DMS114 treated with DMSO at 0.1 percent for 48 hours (cell line): ENCODE data around the gene WWOX.
"Not testable (repeated sequence)": the region's sequence is repeated elsewhere in the genome, so short reads cannot be mapped to it uniquely, and the experiment has no call there.

Source experiments
- DNase-seq: peaks from one replicate; lab custom pipeline; 2025; ENCODE audit not compliant: unreplicated experiment; lab: John Stamatoyannopoulos, UW

Gene WWOX

GRCh38 chr16:79209308-79209707 is 1109.9 kb downstream of the WWOX start:
- no peak for DNase-seq

- no peak for DNase-seq
Measured at GRCh38 chr16:79210607-79211006, 1111.2 kb downstream of the WWOX start.

DNA sequence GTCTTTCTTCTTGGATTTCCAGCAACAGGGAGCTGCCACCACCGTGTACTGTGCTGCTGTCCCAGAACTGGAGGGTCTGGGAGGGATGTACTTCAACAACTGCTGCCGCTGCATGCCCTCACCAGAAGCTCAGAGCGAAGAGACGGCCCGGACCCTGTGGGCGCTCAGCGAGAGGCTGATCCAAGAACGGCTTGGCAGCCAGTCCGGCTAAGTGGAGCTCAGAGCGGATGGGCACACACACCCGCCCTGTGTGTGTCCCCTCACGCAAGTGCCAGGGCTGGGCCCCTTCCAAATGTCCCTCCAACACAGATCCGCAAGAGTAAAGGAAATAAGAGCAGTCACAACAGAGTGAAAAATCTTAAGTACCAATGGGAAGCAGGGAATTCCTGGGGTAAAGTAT is 1112.1 kb downstream of the WWOX start:
- no peak for DNase-seq

DNA sequence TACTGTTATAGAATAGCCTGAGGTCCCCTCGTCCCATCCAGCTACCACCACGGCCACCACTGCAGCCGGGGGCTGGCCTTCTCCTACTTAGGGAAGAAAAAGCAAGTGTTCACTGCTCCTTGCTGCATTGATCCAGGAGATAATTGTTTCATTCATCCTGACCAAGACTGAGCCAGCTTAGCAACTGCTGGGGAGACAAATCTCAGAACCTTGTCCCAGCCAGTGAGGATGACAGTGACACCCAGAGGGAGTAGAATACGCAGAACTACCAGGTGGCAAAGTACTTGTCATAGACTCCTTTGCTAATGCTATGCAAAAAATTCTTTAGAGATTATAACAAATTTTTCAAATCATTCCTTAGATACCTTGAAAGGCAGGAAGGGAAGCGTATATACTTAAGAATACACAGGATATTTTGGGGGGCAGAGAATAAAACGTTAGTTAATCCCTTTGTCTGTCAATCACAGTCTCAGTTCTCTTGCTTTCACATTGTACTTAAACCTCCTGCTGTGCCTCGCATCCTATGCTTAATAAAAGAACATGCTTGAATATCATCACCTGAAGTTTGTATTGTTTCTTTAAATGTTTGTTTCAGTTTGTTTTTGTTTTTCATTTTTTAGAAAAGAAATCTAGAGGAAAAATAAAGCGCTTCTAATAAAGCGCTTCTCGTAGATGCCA is 1112.8 kb downstream of the WWOX start:
- no peak for DNase-seq

DNA sequence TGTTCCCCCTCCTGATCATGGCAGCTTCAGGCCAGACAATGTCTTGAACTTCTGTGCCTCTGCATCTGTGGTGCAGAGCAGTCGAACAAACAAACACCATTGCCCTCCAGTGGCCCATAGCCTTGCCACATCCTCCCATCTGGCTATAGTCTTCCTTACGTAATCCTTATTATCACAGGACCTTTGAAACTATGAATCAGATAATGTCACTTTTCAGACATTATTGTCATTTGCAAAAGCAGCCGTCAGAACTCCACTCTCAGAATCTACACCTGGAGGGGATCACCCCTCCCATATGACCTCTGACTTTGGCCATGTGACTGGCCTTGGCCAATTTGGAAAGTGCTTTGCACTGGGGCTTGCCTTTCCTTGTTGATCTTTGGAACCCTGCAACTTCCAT is 1113.8 kb downstream of the WWOX start:
- no peak for DNase-seq

GRCh38 chr16:79215289-79215688 is 1115.8 kb downstream of the WWOX start:
- no peak for DNase-seq

DNA sequence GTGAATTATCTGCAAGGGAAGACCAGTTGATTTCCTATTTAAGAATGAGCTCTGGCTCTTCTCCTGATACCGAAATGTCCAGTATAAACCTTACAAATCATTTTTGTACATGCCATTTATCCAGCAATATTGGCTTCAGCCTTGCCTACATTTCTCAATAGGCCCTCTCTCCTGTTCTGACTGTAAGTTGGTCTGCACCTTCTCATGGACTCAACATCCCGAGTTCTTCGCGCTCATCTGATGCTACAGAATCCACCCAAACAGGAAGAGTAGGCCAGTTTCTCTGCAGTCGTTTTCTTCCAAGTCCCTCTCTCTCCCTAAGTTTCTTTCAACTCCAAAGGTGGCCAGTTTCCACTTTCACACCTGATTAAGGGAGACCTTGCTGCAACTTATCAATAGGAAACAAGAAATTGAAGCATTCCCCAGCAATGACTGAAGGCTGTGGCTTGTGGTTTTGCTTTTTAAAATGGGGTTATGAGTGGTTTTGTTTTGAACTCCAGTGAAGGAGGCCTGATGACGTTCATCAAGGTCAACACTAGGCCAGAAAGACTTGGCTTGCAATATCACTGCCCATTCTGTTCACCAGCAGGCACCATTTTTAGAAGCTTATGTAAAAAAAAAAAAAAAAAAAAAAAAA is 1118.0 kb downstream of the WWOX start:
- no peak for DNase-seq

DNA sequence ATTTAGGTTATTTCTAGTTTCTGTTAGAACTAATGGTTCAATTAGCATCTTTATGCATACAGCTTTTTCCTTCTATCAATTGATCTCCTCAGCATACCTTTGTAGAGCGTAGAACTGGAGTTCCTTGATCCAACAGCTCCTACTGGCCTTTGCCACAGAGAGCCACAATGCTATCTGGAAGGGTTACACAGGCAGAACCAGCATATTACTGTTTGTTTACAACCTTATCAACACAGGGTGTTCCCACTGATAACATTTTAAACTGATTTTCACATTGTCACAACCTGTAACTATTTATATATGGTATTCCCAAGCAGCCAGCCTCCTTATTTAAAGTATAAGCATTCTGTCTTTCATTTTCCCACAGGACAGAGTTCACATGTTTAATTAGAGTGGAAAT is 1118.9 kb downstream of the WWOX start:
- DNase-seq, result no peak

- not testable (repeated sequence) for DNase-seq
Measured at GRCh38 chr16:79225994-79226393, 1126.5 kb downstream of the WWOX start.

GRCh38 chr16:79229361-79229760 is 1129.9 kb downstream of the WWOX start:
- no peak for DNase-seq

DNA sequence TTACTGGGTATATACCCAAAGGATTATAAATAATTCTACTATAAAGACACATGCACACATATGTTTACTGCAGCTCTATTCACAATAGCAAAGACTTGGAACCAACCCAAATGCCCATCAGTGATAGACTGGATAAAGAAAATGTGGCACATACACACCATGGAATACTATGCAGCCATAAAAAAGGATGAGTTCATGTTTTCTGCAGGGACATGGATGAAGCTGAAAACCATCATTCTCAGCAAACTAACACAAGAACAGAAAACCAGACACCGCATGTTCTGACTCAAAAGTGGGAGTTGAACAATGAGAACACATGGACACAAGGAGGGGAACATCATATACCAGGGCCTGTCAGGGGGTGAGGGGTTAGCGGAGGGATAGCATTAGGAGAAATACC is 1146.2 kb downstream of the WWOX start:
- not testable (repeated sequence) for DNase-seq

DNA sequence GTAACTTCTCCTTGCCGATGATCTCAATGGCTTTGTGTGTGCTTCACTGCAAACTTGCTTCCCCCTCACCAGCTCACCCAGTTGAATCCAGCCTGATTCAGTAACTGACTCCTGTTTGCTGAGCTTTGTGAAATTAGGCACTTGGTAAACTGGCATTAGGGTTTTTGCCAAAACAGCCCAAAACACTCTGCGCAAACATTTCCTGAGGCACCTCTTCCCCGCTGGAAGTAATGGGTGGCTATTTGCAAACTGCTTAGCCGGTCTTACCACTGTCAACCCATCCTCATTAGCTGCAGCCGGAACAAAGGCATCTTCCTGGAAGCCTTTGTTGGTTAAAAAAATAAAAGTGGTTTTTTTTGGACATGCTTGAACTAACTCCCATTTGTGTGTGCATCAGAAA is 1147.9 kb downstream of the WWOX start:
- DNase-seq, result no peak

DNA sequence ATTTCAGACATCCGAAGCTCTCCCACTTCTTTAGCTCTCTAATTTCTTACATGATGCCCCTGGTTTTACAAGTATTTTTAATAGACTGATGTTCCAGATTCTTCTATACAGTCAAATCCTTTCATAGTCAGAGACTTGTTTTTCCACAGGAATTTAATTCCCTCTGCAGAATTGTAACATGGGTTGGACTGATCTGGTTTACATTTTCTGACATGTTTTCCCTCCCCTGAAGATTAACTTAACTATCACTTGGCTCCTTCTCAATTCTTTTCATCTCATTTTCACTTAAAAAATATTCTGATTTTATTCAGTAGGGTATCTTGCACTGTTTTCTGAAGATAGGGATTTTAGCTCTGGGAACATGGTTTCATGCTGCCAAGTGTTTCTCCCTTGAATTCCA is 1148.9 kb downstream of the WWOX start:
- DNase-seq, result no peak

DNA sequence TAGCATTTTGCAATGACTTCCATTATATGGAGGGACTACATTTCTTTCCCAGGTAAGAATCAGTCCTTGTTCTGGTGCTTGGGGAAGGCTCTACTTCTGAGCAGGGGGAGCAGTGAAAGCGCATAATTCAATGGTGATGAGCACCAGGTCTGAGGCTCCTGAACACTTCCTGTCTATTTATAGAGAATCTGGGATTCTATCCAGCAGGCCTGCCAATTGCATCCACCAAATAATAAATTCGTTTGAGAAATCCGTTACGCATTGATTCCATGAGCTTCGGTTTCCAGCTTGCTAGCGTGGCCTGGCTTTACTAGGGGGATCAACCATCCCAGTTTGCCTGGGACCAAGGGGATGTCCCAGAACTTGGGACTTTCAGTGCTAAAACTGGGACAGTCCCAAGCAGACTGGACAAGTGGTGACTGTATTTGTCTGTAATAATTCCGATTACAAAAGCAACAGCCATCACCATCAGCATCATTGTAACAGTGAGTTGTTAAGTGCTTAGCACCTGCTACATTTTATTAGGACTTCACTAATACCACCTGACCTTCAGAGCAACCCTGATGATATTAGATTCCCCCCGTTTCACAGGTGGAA is 1151.1 kb downstream of the WWOX start:
- DNase-seq, result no peak

GRCh38 chr16:79253100-79253631 is 1153.7 kb downstream of the WWOX start:
- DNase-seq, result no peak

GRCh38 chr16:79257953-79258490 is 1158.6 kb downstream of the WWOX start:
- DNase-seq, result no peak

DNA sequence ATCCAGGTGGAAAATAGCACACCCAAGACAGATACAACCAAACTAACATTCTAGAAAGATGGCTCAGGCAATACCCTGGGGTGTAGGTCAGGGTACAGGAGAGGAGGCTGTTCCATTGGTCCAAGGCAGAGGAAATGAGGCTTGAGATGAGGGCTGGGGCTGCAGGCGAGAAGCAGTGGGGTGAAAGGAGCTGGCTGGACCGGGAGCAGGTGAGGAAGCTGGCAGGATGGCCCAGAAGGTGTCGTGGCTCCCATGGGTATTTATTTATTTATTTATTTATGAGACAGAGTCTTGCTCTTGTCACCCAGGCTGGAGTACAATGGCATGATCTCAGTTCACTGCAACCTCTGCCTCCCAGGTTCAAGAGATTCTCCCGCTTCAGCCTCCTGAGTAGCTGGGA is 1161.4 kb downstream of the WWOX start:
- not testable (repeated sequence) for DNase-seq

GRCh38 chr16:79261481-79261940 is 1162.1 kb downstream of the WWOX start:
- DNase-seq, result no peak

DNA sequence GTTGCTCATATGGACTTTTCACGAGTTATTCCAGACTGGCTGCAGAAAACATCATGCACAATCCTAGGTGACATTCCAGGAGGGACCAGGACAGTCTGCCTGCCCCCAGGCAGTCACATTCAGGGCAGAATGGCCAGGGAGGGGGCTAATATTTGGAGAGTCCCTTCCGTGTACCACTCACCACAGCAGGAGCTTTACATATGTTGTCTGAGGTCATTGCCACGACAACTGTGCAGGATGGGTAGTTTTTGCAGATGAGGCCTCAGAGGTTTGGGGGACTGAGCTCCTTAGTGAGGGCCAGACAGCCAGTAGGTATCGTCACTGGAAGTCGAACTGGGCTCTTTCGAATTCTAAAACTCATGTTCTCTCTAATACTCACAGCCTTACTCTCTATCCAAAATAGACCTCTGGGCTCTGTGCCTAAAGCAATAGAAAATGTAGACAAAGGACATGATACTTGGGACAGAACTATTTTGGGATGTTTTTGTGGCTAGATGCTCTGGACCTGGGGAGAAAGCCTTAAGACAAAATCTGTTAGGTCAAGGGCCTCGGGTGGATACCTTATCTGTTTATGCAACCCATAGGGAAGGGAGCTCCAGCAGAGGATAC is 1162.6 kb downstream of the WWOX start:
- DNase-seq, result no peak
